ENCODE results near the gene HOXB3. TPM values are rescaled to one million over a fixed set of nuclear protein-coding genes. Genes with fewer than 3 reads are reported as not detected.
A peak's percentile ranks its signal among the peaks of the same experiment; 100 is the strongest.

HOXB3 gene
- total and polyA plus RNA-seq, 8 donors: 1.1 to 5.6 (median 2.0) TPM

- no peaks in the 10 kb centered on the region for H3K36me3 ChIP-seq
- 12 to 13% methylated on average over 27 of the region's 27 CpGs for WGBS, 2 donors
- no peaks in the 10 kb centered on the region for H3K9me3 ChIP-seq
- H3K4me1 ChIP-seq: peaks cover 8 to 15% (median 12%) of the 10 kb centered on the region in 3 donors
- no peak overlapping the region for H3K27ac ChIP-seq
- no peak for DNase-seq
- no peak overlapping the region for H3K4me3 ChIP-seq
- FAIRE-seq: no peak
- TF ChIP-seq CTCF (IDR thresholded peaks at IDR 0.05): no peak
- no peak for ATAC-seq
- peaks cover 0 to 70% (median 25%) of the 10 kb centered on the region in 4 donors for H3K27me3 ChIP-seq
- intact Hi-C loops (cut with DNase I): no loop called here
Observed at GRCh38 chr17:48627623-48628521, 37.8 kb upstream of the HOXB3 start.

- TF ChIP-seq CTCF (IDR thresholded peaks at IDR 0.05): no peak
- intact Hi-C loops (cut with DNase I): no loop called here
- no peak overlapping the region for H3K27ac ChIP-seq
- peaks cover 8 to 15% (median 12%) of the 10 kb centered on the region in 3 donors for H3K4me1 ChIP-seq
- WGBS, 2 donors: 8 to 11% methylated on average over 5 of the region's 5 CpGs
- DNase-seq (no peak), ATAC-seq (no peak), FAIRE-seq (no peak)
- H3K27me3 ChIP-seq: peaks cover 0 to 68% (median 26%) of the 10 kb centered on the region in 4 donors
- no peaks in the 10 kb centered on the region for H3K36me3 ChIP-seq
- H3K9me3 ChIP-seq: no peaks in the 10 kb centered on the region
- H3K4me3 ChIP-seq: no peak overlapping the region
Observed at GRCh38 chr17:48627118-48627597, 37.1 kb upstream of the HOXB3 start.

- Histone ChIP-seq H3K27me3 (peaks cover 0 to 71% (median 27%) of the 10 kb centered on the region in 4 donors), H3K9me3 (no peaks in the 10 kb centered on the region), H3K27ac (no peak within 1 kb of the TSS), H3K36me3 (no peaks in the 10 kb centered on the region), H3K4me1 (peaks cover 8 to 15% (median 12%) of the 10 kb centered on the region in 3 donors), H3K4me3 (peak within 1 kb of the TSS in 2 of 4 donors; percentile 26 to 33)
- intact Hi-C loops (cut with DNase I): no loop called here
- no peak for FAIRE-seq
- TF ChIP-seq CTCF (IDR thresholded peaks at IDR 0.05): no peak
- 4 to 5% methylated on average over 46 to 50 of the region's 50 CpGs for WGBS, 2 donors
- no peak for DNase-seq
- ATAC-seq: peak in 1 of 4 donors; percentile 12
Observed at GRCh38 chr17:48626245-48627117, 36.4 kb upstream of the HOXB3 start, which contains the start of gene HOXB9. HOXB9 (minus strand) TSS chr17:48626358; CDS start chr17:48626269, 89 bp downstream.

- peaks cover 0 to 69% (median 26%) of the 10 kb centered on the region in 4 donors for H3K27me3 ChIP-seq
Observed at GRCh38 chr17:48625495-48626244, 35.6 kb upstream of the HOXB3 start.

More at GRCh38 chr17:48625495-48626244, 35.6 kb upstream of the HOXB3 start:
- Histone ChIP-seq H3K27ac (no peak overlapping the region), H3K4me3 (peak overlapping the region in 2 of 4 donors; percentile 26 to 33), H3K36me3 (no peaks in the 10 kb centered on the region), H3K9me3 (no peaks in the 10 kb centered on the region), H3K4me1 (peaks cover 8 to 15% (median 12%) of the 10 kb centered on the region in 3 donors)
- FAIRE-seq (no peak), DNase-seq (peak in 1 of 6 donors; percentile 78), ATAC-seq (peak; percentile 69 to 88 (median 78))
- TF ChIP-seq CTCF (IDR thresholded peaks at IDR 0.05): no peak
- intact Hi-C loops (cut with DNase I): no loop called here
- WGBS, 2 donors: 1% methylated on average over 67 to 69 of the region's 69 CpGs

Measured in pancreas (tissue), 10 donors.